HEK293T (cell line): ENCODE measurements around the gene LRBA.

ENCODE experiments used
- CTCF ChIA-PET: fragments of 350-600 bp; formaldehyde crosslinking; extraction: SDS; loops from one replicate; lab custom pipeline; 2021; ENCODE audit warnings: antibody characterized with exemption, inconsistent platforms; lab: Yijun Ruan, JAX
- POLR2A ChIA-PET: fragments of 350-600 bp; formaldehyde crosslinking; extraction: SDS; loops from one replicate; lab custom pipeline; 2020; ENCODE audit warnings: antibody characterized with exemption, inconsistent platforms; lab: Yijun Ruan, JAX
- DNase-seq: peaks from one replicate; pipeline ENCODE4 v3.0.0; 2012; ENCODE audit warnings: mixed read lengths; ENCODE audit errors: extremely low spot score
- ARNT ChIP-seq: fragments of 450-650 bp; IDR thresholded peaks from 2 replicates; pipeline ENCODE4 v1.6.1; 2017; ENCODE audit warnings: mild to moderate bottlenecking
- BHLHE40 ChIP-seq: fragments of 450-650 bp; IDR thresholded peaks from 2 replicates; pipeline ENCODE4 v1.6.1; 2016; ENCODE audit warnings: mild to moderate bottlenecking, moderate library complexity, borderline replicate concordance
- CTBP1 ChIP-seq: fragments of 450-650 bp; IDR thresholded peaks from 2 replicates; pipeline ENCODE4 v1.6.1; 2016; ENCODE audit warnings: borderline replicate concordance
- ELF4 ChIP-seq: fragments of 450-650 bp; IDR thresholded peaks from 2 replicates; pipeline ENCODE4 v1.6.1; 2017; ENCODE audit warnings: antibody characterized with exemption
- FOXA1 ChIP-seq: fragments of 450-650 bp; IDR thresholded peaks from 2 replicates; pipeline ENCODE4 v1.6.1; 2016; ENCODE audit warnings: mild to moderate bottlenecking
- FOXK2 ChIP-seq: fragments of 450-650 bp; IDR thresholded peaks from 2 replicates; pipeline ENCODE4 v1.6.1; 2016; ENCODE audit warnings: mild to moderate bottlenecking
- FOXM1 ChIP-seq: fragments of 450-650 bp; IDR thresholded peaks from 2 replicates; pipeline ENCODE4 v1.6.1; 2017; ENCODE audit warnings: mild to moderate bottlenecking, borderline replicate concordance
- HDGF ChIP-seq: fragments of 450-650 bp; IDR thresholded peaks from 2 replicates; pipeline ENCODE4 v1.6.1; 2017; ENCODE audit warnings: antibody characterized with exemption, borderline replicate concordance
- L3MBTL2 ChIP-seq: fragments of 450-650 bp; conservative IDR thresholded peaks from 2 replicates; pipeline ENCODE4 v1.6.1; 2016; ENCODE audit warnings: mild to moderate bottlenecking
- LEF1 ChIP-seq: fragments of 450-650 bp; IDR thresholded peaks from 2 replicates; pipeline ENCODE4 v1.6.1; 2017; ENCODE audit warnings: mild to moderate bottlenecking, borderline replicate concordance
- NFRKB ChIP-seq: fragments of 450-650 bp; IDR thresholded peaks from 2 replicates; pipeline ENCODE4 v1.6.1; 2016; ENCODE audit warnings: mild to moderate bottlenecking, moderate library complexity
- SP1 ChIP-seq: fragments of 450-650 bp; IDR thresholded peaks from 2 replicates; pipeline ENCODE4 v1.6.1; 2017
- SUZ12 ChIP-seq: fragments of 450-650 bp; IDR thresholded peaks from 2 replicates; pipeline ENCODE4 v1.6.1; 2016; ENCODE audit warnings: mild to moderate bottlenecking
- TARDBP ChIP-seq: fragments of 450-650 bp; IDR thresholded peaks from 2 replicates; pipeline ENCODE4 v1.6.1; 2016
- ZNF384 ChIP-seq: fragments of 450-650 bp; IDR thresholded peaks from 2 replicates; pipeline ENCODE4 v1.6.1; 2016
- TF ChIP-seq, protein P1 (sequence below): fragments of 450-650 bp; IDR thresholded peaks from 2 replicates; pipeline ENCODE4 v1.6.1; 2016

The LRBA gene

DNA sequence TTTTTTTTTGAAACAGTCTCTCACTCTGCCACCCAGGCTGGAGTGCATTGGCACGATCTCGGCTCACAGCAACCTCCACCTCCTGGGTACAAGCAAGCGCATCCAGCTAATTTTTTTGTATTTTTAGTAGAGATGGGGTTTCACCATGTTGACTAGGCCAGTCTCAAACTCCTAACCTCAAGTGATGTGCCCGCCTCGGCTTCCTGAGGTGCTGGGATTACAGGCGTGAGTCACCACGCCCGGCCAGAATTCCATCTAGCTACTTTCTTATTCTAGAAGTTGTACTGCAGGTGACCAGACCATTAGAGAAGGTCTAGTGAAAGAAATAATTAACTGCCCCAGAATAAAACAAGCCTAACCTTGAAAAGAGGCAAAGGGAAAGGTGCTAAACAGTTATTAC lies 2.3 kb downstream of the LRBA start:
- DNase-seq, result no peak
- no peak for TF ChIP-seq NFRKB
- TF ChIP-seq BHLHE40, result no peak
- no peak for TF ChIP-seq ARNT
- no peak for TF ChIP-seq TARDBP
- TF ChIP-seq ZNF384, result no peak
- TF ChIP-seq, protein P1, sequence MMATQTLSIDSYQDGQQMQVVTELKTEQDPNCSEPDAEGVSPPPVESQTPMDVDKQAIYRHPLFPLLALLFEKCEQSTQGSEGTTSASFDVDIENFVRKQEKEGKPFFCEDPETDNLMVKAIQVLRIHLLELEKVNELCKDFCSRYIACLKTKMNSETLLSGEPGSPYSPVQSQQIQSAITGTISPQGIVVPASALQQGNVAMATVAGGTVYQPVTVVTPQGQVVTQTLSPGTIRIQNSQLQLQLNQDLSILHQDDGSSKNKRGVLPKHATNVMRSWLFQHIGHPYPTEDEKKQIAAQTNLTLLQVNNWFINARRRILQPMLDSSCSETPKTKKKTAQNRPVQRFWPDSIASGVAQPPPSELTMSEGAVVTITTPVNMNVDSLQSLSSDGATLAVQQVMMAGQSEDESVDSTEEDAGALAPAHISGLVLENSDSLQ, result no peak
- no peak for TF ChIP-seq SP1
- no peak for TF ChIP-seq HDGF
- TF ChIP-seq FOXM1, result no peak
- no peak for TF ChIP-seq LEF1
- no peak for TF ChIP-seq FOXA1
- no peak for TF ChIP-seq L3MBTL2
- no peak for TF ChIP-seq ELF4
- no peak for TF ChIP-seq SUZ12
- ChIA-PET POLR2A (interaction anchor here (0.7 to 1.2 kb wide), 2 partner anchors 38 to 74 kb away, joined by 3 read pairs; no protein-coding TSS in a partner anchor), CTCF (interaction anchor here (0.7 kb wide), 1 partner anchor 759 kb away, joined by 3 read pairs; no protein-coding TSS in a partner anchor)

DNA sequence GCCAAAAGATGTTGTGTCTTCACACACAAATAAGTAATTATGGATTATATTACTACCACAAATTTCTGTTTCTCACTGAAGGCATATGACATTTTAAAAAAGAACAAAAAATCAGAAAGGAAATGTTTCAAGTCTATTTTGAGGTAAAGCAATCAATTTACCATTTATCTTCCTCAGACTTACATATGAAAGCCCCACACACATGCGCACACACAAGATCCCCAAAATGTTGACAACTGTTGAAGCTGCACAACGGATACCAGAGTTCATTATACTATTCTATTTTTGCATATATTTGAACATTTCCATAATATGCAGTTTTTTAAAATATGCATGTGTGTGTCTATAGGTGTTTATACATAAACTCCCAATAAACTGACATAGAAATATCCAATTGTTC lies 2.7 kb downstream of the LRBA start:
- TF ChIP-seq, protein P1, result no peak
- TF ChIP-seq LEF1 (no peak), ARNT (no peak), ELF4 (no peak), HDGF (no peak), SUZ12 (no peak), NFRKB (no peak), BHLHE40 (no peak), FOXM1 (no peak), CTBP1 (no peak), FOXA1 (no peak), L3MBTL2 (no peak), ZNF384 (no peak), SP1 (no peak), FOXK2 (no peak), TARDBP (no peak)
- ChIA-PET CTCF (interaction anchor here (0.7 kb wide), 1 partner anchor 758 kb away, joined by 3 read pairs; no protein-coding TSS in a partner anchor), POLR2A (interaction anchor here (1.2 kb wide), 1 partner anchor 38 kb away, joined by 3 read pairs; no protein-coding TSS in a partner anchor)
- no peak for DNase-seq

DNA sequence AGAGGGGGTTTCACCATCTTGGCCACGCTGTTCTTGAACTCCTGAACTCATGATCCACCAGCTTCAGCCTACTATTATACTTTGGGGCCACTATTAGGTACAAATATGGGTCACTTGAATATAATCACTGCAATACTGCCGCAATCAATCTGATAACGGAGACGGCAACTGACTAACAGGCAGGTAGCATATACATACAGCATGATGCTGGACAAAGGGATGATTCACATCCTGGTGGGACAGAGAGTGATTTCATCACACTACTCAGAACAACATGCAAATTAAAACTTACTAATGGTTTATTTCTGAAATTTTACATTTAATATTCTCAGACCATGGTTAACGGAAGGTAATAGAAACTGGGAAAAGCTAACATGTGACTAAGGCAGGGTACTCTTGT lies 10.9 kb downstream of the LRBA start:
- no peak for DNase-seq
- ChIA-PET CTCF (interaction anchor here (0.8 kb wide), 1 partner anchor 12 kb away, joined by 3 read pairs; no protein-coding TSS in a partner anchor), POLR2A (interaction anchor here (1.7 kb wide), 1 partner anchor 11 kb away, joined by 10 read pairs; the partner anchor contains the start of gene LRBA)
- no peak for TF ChIP-seq ZNF384
- TF ChIP-seq ARNT, result no peak
- TF ChIP-seq, protein P1, result no peak
- TF ChIP-seq FOXM1, result no peak
- no peak for TF ChIP-seq TARDBP
- TF ChIP-seq FOXK2, result no peak
- no peak for TF ChIP-seq HDGF
- TF ChIP-seq LEF1, result no peak
- no peak for TF ChIP-seq SUZ12
- no peak for TF ChIP-seq SP1
- TF ChIP-seq CTBP1, result no peak
- TF ChIP-seq L3MBTL2, result no peak
- no peak for TF ChIP-seq BHLHE40
- no peak for TF ChIP-seq FOXA1
- no peak for TF ChIP-seq NFRKB

DNA sequence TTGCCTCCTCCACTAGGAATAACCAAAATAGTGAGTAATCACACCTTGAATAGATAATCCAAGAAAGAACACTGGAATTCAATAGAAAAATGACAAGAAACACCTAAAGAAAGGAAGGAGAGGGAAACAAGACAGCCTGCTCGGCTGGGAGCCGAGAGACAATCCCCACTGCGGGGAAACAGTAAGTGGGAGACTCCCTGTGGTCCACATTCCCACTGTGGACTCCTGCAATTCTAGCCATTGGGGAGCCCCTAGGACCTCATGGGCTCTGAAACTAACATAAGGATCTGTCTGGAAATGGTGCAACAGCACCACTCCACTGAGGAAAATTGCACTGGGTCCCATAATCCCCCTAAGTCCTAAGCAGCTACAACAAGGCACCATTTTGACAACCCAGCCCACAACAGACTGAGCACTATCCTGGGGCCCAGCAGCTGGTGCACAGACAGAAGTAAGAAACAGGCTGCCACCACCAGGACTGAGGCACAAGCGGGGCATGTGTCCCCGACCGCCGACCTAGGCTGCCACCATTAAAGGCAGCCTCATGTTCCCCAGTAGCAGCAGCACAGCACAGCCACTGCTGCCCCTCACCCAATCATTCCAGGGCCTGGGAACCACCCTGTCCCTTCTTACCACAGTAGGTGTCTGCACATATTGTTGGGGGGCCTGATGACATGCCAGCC lies 14.2 kb downstream of the LRBA start:
- POLR2A ChIA-PET, result no interaction called here

DNA sequence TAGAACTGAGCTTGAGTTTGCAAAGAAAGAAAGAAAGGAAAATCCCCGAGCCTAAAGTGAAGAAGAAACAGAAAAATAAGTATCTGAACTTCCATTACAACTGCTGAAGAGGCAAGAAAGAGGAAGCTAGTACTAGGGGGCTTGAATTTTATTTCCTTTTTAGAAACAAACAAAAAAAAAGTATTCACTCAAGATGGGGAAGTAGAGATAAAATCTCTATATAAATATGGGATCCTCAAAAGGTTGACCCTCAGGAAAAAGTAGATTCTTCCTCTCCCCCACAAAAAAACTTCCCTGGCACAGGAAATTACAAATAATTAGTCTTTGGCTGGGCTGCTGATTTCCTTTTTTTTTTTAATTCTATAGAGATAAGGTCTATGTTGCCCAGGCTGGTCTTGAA lies 16.0 kb downstream of the LRBA start:
- POLR2A ChIA-PET, result no interaction called here
- no peak for TF ChIP-seq ZNF384
- TF ChIP-seq LEF1, result no peak
- no peak for TF ChIP-seq TARDBP
- TF ChIP-seq ARNT, result no peak
- TF ChIP-seq SP1, result no peak
- TF ChIP-seq, protein P1, result no peak
- no peak for TF ChIP-seq L3MBTL2
- TF ChIP-seq FOXK2, result no peak
- no peak for TF ChIP-seq SUZ12
- no peak for TF ChIP-seq FOXM1
- no peak for TF ChIP-seq ELF4
- TF ChIP-seq CTBP1, result no peak
- TF ChIP-seq HDGF, result no peak
- CTCF ChIA-PET, result interaction anchor here (0.8 kb wide), 1 partner anchor 374 kb away, joined by 5 read pairs; no protein-coding TSS in a partner anchor
- no peak for DNase-seq

More for the DNA sequence above, 14.2 kb downstream of the LRBA start:
- TF ChIP-seq ZNF384 (no peak), ELF4 (no peak)
- DNase-seq, result no peak
- CTCF ChIA-PET, result no interaction called here
